Cardiac fibroblast (primary cell): ENCODE data around the gene KIDINS220.

ENCODE experiments used
- DNase-seq, 2 donors: peaks; one replicate each; pipeline versions ENCODE4 v3.0.0 to v3.0.0-alpha.2; 2010; ENCODE audit warnings: low read depth in 2 of 2
- H3K4me3 ChIP-seq, 2 donors: replicated peaks in 1 of 2; 1 replicate in 1 of 2; 2 replicates in 1 of 2; pipeline ENCODE4 v1.5.1; 2011; ENCODE audit warnings: low read depth in 2 of 2, low read length in 2 of 2, mild to moderate bottlenecking in 2 of 2, moderate library complexity in 1 of 2
- CTCF ChIP-seq: IDR thresholded peaks from one replicate; pipeline ENCODE4 v1.5.1; 2011; ENCODE audit warnings: low read depth, mild to moderate bottlenecking, low read length, inconsistent platforms

KIDINS220 gene

GRCh38 chr2:8837795-8838140, 355 bp upstream of the KIDINS220 start:
- peak overlapping the region in 1 of 2 donors; percentile 14 for H3K4me3 ChIP-seq
- no peak for TF ChIP-seq CTCF
- no peak for DNase-seq

GRCh38 chr2:8835279-8835678, 2.1 kb downstream of the KIDINS220 start:
- no peak for DNase-seq
- TF ChIP-seq CTCF, result no peak
- H3K4me3 ChIP-seq, result no peak overlapping the region

GRCh38 chr2:8833853-8834252, 3.6 kb downstream of the KIDINS220 start:
- TF ChIP-seq CTCF, result no peak
- no peak overlapping the region for H3K4me3 ChIP-seq
- no peak for DNase-seq

GRCh38 chr2:8831516-8831915, 5.9 kb downstream of the KIDINS220 start:
- H3K4me3 ChIP-seq, result no peak overlapping the region
- TF ChIP-seq CTCF, result no peak
- DNase-seq, result no peak

- H3K4me3 ChIP-seq, result no peak overlapping the region
- DNase-seq, result no peak
- TF ChIP-seq CTCF, result no peak
These were observed 9.7 kb downstream of the KIDINS220 start for GRCh38 chr2:8827729-8828128.

- no peak overlapping the region for H3K4me3 ChIP-seq
- DNase-seq, result peak; percentile 10 to 27
- TF ChIP-seq CTCF, result no peak
These were observed 15.2 kb downstream of the KIDINS220 start for GRCh38 chr2:8822218-8822617.

GRCh38 chr2:8821276-8822217, 15.9 kb downstream of the KIDINS220 start:
- no peak for TF ChIP-seq CTCF
- peak; percentile 71 to 80 for DNase-seq
- no peak overlapping the region for H3K4me3 ChIP-seq
